ENCODE measurements around the gene DENND1A.

The DENND1A gene

DNA sequence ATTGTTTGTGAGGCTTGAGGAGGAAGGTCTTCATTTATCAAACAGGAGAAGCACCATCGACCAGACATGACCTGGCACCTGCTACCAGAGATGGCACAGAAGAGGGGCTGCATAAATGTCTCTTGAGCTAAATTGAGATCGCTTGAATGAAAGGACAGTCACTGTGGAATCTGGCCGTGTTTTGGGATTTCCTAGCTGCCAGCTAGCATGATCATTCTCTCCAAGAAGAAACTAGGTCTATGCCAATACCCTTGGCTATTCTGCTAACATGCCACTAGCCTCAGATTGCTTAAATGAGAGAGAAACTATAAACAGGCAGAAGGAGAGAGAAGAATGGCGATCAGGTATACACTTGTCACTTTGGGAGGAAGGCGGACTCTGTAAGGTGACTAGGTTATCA lies 324.6 kb downstream of the DENND1A start:
- DNase-seq = no peak

DNA sequence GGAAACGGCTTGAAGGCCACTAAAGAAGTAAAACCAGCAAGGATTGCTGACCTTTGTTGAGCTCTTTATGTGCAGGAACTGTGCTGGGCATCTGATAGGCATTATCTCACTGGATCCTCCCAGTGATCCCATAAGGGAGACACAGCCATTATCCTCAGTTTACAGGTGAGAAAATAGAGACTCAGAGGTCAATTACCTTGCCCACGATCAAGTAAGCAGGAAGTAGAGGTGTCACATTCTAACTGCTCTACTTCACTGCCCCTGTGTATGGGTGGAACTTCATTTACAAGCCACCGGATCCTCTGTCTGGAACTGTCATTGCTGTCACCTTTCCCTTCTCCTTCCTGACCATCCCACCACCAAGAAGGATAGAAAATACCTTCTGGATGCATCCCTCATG lies 325.1 kb downstream of the DENND1A start:
- no peak for DNase-seq

DNA sequence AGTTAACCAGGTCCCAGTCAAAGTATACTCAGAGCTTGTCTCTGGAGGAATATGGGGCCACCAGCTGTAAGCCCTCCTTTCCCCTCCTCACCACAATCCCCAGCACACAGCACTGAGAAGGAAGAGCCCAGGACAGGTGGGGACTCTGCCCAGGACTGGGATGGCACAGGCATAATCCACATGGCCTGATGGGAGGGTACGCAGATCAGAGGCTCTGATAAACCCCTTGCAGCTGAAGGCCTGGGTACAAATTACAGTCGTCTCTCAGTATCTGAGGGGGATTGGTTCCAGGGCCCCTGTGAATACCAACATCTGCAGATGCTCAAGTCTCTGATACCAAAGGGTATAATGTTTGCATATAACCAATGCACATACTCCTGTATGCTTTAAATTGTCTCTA lies 328.1 kb downstream of the DENND1A start:
- DNase-seq = no peak

DNA sequence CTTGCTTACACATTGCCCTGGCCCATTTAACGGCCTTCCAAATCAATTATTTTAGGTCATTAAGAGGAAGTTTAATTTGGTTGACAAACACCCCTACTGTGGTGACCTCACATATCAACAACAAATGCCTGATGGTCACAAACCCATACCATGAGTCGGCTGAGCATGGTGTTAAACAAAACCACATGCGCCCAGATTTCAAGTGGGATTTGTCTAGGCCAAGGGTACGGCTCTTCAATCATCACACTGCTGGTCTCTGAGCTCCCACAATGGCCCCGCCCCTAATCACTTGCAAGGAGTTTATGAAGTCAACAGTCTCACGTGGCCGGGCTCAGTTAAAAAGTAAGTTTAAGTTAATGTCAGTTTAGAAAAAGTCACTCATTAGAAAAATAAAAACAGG lies 330.1 kb downstream of the DENND1A start:
- DNase-seq = no peak

DNA sequence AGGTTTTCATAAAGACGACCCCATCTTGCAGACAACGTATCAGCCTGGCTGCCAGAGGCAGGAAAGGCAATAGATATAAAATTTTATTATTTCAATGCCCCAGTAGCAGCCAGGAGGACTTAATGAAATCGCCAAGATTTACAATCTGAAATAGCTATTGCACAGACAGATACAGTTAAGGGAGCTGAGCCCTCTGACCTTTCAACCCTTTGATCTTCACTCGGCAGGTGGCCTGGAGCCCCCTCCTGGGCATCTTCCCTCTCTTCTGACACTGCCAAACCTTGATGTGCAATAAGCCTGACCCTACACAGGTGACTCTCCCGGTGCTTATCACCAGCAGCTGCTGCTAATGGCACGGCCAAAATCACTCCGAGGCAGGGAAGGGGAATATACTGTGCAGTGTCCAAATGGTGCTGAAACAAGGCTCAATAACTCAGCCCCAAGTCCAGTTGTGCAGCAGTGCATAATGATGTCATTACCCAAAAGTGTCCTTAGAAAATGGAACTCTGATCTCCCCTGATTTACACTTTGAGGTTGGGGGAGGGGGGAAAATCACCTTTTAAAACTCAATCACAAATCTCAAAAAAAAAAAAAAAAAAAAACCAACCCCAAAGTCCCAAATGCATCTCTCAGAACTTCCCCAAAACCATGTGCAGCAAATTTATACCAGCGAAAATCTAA lies 331.9 kb downstream of the DENND1A start:
- DNase-seq = no peak

DNA sequence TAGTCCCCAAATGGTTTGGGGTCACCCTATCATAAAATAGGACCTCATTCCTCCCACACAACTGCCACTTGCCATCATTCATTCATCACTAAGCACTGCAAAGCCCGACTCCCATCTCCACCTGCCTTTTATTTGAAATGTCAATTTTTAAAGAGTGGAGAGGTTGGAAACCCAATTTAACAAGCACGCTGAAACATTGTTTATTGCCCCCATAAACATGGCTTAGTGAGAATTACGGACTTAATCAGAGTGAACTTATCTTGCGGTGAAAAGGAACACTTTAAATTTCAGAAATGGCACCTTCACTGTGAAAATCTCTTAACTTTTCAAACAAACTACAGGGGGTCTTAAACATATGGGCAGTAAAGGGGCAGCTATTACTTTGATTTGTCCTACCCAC lies 332.9 kb downstream of the DENND1A start:
- DNase-seq = no peak

DNA sequence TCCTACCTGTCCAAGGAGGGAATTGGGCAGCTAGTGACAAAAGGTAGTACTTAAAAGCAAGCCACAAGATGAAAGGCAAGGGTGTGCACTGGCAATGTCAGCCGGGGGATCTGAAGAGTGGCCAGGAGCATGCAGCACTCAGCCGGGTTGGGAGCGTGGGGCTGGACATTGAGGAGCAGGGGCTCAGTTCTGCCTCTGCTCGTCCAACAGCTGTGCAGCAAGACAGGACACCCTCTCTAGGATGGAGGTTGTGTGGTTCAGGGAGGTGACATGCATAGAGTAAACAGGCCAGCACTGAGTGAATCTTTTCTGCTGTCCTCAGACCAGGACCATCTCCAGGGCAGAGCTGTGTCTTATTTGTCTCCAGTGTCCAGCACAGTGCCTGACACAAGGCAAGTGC lies 338.6 kb downstream of the DENND1A start:
- no peak for DNase-seq

DNA sequence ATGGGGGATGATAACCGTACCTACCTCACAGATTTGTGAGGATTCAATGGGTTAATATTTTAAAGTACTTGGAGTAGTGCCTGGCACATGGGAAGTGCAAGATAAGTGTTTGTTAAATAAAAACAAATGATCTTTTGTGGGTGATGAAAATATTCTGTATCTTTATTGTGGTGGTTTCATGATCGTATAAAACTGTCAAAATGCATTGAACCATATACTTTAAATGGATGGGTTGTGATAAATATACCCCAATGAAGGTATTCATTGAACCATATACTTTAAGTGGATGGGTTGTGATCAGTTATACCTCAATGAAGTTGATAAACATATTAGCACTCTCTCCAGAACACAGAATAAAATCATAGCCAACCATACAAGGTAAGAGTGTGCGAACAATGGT lies 339.4 kb downstream of the DENND1A start:
- DNase-seq = no peak

DNA sequence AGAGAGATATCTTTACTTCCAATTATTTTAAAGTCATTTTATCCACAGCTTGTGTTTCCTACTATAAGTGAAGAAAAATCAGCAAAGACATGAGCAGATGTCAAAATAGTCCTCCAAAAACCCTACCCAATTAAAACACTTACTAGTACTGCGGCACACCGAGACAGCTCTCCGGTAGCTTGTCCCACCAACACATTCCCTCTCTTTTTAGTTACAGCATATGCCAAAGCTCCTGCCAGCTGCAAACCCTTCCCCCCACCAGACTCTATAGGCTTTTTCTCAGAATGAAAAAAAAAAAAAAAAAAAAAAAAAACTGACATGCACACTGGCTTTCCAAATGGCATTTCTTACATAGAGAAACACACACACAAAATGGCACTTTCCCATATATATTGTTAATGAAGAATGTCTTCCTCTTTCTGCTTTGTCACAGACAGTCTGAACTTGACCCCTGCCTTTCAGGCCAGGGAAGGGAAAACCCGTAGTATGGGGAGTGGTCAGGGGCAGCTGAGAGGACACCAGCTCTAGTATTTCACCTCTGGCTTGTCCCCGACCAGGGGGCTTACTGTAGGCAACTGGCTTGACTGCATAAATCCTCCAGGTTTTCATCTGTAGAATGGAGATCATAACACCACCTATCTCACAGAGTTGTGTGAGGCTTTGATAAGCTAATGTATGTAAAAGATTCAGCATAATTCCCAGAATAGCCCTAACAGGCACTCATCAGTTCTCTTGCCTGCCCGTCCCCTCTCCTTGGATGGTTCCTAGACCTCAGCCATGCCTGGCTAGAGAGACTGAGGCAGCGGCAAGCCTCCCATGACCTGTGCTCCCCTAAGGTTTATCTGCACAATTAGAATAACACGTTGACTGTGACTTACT lies 340.3 kb downstream of the DENND1A start:
- no peak for DNase-seq

DNA sequence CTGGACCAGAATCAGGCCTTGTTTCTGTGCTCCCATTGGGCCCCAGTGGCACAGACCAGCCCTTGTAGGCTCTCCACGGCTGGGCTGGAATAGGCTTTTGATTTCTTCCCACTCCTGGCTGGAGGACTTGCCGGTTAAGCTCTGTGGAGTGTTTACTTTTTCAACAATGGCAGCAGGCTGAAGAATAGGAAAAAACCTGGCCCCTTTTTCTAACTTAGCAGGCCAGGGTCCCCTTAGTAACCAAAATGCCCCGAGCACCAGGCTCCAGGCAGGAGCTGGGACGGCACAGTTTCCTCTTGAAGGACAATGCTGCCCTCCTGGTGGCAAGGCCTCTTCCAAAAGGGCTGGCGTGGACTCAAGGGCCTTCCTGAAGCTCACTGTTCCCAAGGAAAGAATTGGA lies 343.7 kb downstream of the DENND1A start:
- no peak for DNase-seq

DNA sequence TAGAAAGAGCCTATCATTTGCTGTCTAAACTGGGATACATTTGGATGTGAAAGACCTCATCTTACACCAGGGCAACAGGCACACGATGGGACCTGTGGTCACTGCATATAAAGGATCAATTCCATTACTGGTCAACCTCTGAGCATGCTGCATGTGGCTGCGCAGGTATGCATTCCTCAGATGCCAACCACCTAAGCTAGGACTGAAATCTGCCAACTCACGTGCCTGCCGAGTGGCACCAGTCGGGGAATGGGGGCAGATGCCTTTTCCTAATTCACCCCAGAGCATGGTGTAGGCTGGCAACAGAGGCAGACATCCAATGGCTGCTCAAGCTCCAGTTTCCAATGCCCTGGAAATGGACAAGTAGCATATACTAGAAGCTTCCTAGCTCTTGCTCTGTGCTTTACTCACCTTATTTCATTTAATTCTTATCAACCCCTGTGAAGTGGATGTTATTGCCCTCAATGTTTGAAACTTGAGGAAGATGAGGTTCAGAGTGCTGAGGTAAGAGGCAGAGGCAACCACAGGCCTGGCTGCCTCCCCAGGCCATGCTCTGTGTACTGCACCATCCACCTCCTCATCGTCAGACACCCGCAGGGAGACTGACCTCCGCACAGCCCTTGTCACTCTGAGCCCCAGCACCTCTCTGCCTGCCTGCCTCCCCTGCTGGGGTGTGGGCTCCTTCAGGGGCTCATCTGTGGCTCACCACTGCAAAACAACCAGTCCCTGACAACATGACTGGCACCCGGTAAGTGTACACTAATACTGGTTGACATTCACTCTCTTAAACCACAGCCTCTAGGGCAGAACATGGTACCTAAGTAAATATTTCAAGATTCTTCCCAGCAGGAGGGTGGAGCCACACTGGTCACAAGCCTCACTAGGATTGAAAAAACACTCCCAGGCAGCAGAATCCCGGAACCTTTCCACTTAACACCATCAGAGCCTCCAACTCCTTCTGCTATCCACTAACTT lies 345.4 kb downstream of the DENND1A start:
- no peak for DNase-seq

DNA sequence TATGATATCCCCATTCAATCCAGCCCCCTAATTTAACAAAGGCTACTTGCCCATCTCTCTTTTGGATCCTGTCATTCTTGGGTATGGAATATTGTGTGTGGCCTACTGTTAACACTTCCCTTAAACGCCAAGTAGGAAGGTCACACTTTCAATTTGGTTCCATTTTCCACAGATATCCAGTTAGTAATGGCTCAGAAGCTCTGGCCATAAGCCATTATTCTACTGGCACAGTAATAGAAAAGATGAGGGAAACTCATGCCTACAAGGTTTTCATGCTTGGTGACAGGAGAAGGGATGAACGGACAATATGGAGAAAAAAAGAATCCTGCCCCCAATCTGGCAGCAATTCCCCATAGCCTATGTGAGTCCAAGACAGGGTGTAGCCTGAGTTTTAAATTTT lies 346.3 kb downstream of the DENND1A start:
- DNase-seq = no peak

DNA sequence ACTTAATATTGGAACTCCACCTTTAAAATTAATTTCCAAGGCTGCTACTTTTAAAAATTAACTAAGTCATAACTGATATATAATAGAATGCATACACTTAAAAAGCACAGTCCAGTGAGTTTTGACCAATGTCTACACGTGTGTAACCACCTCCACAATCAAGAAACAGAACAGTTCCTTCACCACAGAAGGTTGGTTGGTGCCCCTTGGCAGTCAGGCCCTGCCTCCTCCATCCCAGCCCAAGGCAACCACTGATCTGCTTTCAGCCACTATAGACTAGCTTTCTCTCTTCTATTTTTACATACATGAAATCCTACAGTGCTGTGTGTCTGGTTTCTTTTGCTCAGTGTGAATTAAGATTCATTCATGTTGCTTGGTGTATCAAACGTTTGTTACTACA lies 358.7 kb downstream of the DENND1A start:
- no peak for DNase-seq

DNA sequence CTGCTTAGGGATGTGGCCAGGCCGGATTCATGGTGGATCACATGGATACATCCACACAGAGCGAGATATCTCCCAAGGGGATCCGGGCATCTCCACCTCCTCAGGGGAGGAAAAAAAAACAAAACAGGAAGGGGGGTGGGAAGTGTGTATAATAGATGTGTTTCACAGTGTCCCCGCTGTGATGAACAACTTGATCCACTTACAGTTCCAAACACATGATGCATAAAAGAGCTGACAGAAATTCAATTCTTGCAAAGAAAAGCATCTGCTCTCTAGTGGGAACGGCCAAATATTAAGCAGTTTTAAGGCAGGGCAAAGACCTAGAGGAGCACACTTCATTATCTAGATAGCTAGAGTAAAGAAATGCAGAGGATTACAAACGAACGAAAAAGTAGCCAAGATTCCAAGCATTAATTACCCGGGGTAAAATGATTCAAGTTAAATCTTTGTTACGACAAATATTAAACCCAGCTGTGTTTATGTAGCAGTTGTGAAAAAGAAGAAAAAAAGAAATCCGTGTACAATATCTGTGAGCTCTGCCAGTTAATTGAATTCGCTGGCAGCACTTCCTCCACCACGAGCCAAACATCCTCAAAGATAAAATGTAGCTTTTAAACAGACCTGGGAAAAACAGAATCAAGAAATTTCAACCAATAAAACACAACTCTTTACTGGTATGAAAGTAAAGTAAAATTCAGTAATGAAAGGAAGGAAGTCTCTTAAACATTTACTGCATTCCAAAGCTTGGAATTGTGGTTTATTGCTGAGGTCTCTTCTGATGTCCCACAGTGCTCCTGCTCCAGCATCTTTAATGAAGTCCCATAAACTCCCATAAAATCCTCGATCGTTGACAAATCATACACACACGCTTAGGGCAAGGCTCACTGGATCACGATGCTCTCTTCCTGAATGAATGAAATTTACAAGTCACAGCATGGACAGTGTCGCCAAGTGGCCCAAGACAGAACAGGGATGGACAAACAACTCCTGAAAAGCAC lies 360.9 kb downstream of the DENND1A start:
- DNase-seq = no peak

DNA sequence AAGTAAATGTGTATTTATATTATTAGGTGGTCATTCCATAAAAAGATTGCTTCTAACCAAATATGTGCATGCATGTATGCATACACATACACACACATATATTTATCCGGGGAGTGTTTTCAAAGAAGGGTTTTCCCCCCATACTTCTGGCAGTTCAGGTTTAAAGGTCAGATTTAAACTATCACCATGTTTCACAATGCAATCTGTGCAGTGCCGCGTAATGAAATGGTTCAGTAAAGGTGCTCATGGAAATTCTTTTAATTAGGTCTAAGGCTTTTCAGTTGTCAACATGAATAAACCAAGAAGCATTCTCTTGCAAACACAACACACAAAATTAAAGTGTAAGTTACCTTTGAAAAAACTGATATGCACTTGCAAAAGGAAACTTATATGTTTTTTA lies 362.9 kb downstream of the DENND1A start:
- DNase-seq = no peak

DNA sequence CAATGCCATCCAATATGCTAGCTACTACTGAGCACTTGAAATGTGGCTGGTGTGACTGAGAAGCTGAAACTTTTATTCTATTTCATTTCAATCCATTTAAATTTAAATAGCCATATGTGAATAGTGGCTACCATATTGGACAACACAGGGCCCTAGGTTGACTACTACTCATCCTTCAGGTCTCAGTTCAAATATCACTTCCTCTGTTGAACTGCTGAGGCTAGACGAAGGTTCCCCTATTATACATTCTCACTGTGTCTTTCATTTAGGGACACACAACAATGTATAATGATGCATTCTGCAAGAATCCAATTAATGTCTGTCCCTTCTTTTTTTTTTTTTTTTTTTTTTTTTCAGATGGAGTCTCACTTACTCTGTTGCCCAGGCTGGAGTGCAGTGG lies 365.3 kb downstream of the DENND1A start:
- no peak for DNase-seq

DNA sequence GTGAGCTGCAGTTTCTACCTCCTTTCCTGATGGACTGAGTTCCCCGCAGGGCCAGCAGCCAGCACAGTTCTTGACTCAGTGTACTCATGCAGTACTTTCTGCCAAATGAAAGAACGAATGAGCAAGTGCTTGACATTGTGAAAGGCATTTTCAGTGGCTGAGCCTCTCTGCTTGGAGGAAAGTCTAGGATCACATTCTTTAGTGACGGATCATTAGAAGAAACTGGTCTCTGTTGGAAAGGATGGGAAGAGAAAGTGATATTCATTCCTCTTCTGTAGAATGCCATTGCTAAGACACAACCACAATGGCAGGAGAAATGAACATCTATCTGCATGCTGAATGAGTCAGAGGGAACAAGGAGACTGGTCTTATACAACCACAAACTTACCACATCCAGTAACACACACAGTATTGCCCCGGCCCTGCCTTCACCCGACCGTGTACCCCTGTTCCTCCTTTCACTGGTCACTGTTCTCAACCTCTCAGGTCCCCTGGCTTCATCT lies 367.0 kb downstream of the DENND1A start:
- no peak for DNase-seq

DNA sequence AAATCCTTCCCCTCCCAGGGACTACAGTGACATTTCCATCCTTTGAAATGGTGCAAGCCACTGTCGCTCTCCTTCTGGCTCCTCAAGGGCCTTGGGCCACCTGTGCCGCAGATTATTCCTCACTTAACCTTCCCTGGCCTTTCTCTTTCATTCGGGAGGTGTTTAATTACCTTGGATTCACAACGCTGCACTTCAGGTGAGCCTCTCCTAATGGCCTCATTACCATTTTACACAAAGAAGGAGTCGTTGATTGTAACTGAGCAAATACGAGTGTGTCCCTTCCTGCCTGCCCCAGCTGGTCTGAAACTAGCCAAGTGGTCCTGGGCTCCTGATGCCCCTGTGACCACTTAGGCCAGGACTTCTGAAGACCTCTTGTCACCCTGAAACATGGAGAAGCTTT lies 368.9 kb downstream of the DENND1A start:
- DNase-seq = no peak

DNA sequence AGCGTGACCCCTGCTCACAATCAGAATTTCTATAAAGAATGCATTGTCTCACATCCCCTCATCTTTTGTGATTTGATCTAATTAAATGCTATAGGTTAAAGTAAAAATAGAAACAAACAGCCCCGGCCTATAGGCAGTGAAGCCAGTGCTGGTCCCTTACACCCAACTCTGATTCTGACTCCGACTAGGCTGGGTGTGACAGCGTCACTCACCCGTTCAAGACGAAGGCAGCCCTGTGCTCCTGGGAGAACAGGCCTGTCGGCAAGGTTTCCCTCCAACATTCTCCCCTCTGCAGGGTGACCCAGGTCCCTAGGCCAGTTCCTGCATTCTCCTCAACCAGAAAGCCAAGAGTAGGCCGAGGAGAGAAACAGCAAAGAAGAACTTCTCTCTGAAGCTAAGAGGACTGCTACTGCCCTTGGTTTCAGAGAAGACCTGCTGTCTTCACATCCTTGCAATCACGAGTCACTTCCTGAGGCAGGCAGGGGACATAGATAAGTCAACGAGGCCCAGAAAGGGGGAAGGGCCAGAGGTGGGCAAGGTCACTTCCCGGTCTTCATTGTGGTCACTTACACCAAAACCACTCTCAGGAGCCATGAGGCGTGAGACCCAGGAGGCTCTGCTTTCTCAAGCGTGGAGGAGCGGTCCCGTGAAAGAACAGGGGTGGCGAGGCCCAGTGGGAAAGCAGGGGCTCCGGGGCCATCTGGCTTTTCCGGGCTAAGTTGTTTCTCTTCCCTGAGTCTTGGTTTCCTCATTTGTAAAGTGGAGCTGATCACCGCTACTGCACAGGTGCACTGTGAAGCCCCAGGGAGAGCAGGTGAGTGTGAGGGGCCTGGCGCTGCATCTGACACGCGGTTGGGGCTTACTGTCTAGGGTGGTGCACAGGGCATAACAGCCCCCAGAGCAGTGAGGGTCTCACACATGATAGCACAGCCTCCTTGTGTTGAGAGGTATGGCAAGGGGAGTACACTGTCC lies 373.2 kb downstream of the DENND1A start:
- no peak for DNase-seq

DNA sequence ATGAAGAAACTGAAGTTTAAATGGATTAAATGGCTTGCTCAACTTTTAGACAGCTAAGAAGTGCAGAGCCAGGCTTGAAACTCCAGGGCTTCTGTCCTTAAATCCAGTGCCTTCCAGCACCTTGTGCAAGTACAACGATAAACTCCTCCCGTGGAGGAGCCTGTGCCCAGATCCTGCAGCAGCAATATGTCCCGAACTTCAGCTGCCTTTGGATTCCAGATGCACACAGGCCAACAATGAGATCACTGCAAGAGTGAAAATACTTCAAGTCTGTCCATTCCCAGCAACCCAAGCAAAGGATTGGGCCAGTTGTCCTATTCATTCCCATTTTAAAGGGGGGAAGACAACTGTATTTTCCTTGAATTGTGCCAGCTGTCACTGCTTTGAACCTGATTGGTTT lies 374.3 kb downstream of the DENND1A start:
- no peak for DNase-seq

DNA sequence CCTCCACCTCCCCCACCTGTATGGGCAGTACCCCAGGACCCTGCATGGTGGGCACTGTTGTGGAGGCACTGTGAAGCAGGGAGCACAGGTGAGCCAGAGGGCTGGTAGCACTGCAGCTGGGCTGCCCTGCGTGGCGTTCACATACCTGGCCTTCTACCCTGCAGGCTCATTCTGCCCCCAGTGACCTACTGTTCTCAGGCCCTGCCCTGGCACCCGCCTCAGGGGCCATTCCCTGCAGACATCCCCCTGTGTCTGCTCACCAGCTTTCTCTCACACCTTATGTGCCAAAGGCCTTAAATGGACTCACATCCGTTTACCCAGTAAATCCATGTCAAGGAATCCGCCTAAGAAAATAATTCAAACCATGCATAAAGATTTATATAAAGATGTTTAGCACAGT lies 377.4 kb downstream of the DENND1A start:
- no peak for DNase-seq

All from CD4-positive, alpha-beta T cell treated with Interleukin-17A for 1 hour (primary cell).